Mucosa of gallbladder (tissue), 1 donor: ENCODE data around the gene AOPEP. TPM values are rescaled to one million over a fixed set of nuclear protein-coding genes. Genes with fewer than 3 reads are reported as not detected.
"Not testable (repeated sequence)": the region's sequence is repeated elsewhere in the genome, so short reads cannot be mapped to it uniquely, and the experiment has no call there.

Experiments
- DNase-seq: peaks from one replicate; pipeline ENCODE4 v3.0.0-alpha.2; 2020; ENCODE audit warnings: low spot score
- total RNA-seq: library from RNA; stranded (reverse); gene quantifications from one replicate; pipeline ENCODE4 v1.2.1, GENCODE V29; 2021
- donor health status: DM: no; HTN: no; CAD: no.

AOPEP gene
- total RNA-seq, 1 donor from 2014 or later, result 105 TPM

- DNase-seq, result no peak
Observed at GRCh38 chr9:94847486-94847885, 121.0 kb downstream of the AOPEP start.

- DNase-seq, result not testable (repeated sequence)
Observed at GRCh38 chr9:94848791-94849190, 122.3 kb downstream of the AOPEP start.

- no peak for DNase-seq
Observed at GRCh38 chr9:94850540-94851434, 124.3 kb downstream of the AOPEP start.

- DNase-seq, result no peak
Observed at GRCh38 chr9:94851467-94851866, 125.0 kb downstream of the AOPEP start.

- no peak for DNase-seq
Observed at GRCh38 chr9:94851892-94852291, 125.4 kb downstream of the AOPEP start.

GRCh38 chr9:94852373-94852772 is 125.9 kb downstream of the AOPEP start:
- DNase-seq, result no peak

- peak; percentile 47 for DNase-seq
Observed at GRCh38 chr9:94853887-94854286, 127.4 kb downstream of the AOPEP start.

GRCh38 chr9:94855903-94856302 is 129.4 kb downstream of the AOPEP start:
- DNase-seq, result no peak

GRCh38 chr9:94857791-94858190 is 131.3 kb downstream of the AOPEP start:
- no peak for DNase-seq

GRCh38 chr9:94859226-94859625 is 132.7 kb downstream of the AOPEP start:
- no peak for DNase-seq

- no peak for DNase-seq
Observed at GRCh38 chr9:94859891-94860290, 133.4 kb downstream of the AOPEP start.

GRCh38 chr9:94860678-94861588 is 134.4 kb downstream of the AOPEP start:
- DNase-seq, result peak; percentile 55

- DNase-seq, result no peak
Observed at GRCh38 chr9:94861589-94862272, 135.2 kb downstream of the AOPEP start.

- DNase-seq, result no peak
Observed at GRCh38 chr9:94864196-94864595, 137.7 kb downstream of the AOPEP start.

- no peak for DNase-seq
Observed at GRCh38 chr9:94864862-94865509, 138.5 kb downstream of the AOPEP start.

GRCh38 chr9:94865582-94866452 is 139.3 kb downstream of the AOPEP start:
- DNase-seq, result no peak

GRCh38 chr9:94866770-94867169 is 140.3 kb downstream of the AOPEP start:
- DNase-seq, result no peak

- peak; percentile 82 for DNase-seq
Observed at GRCh38 chr9:94867281-94867841, 140.9 kb downstream of the AOPEP start.

- no peak for DNase-seq
Observed at GRCh38 chr9:94867842-94868312, 141.4 kb downstream of the AOPEP start.

- DNase-seq, result no peak
Observed at GRCh38 chr9:94868464-94868863, 142.0 kb downstream of the AOPEP start.
